ENCODE results near the gene TMEM192. TPM values are rescaled to one million over a fixed set of nuclear protein-coding genes. Genes with fewer than 3 reads are reported as not detected.
"Not testable (repeated sequence)": the region's sequence is repeated elsewhere in the genome, so short reads cannot be mapped to it uniquely, and the experiment has no call there.

TMEM192 gene
- total RNA-seq, 2 experiments from 2014 or later = 6.4 to 7.3 TPM

DNA sequence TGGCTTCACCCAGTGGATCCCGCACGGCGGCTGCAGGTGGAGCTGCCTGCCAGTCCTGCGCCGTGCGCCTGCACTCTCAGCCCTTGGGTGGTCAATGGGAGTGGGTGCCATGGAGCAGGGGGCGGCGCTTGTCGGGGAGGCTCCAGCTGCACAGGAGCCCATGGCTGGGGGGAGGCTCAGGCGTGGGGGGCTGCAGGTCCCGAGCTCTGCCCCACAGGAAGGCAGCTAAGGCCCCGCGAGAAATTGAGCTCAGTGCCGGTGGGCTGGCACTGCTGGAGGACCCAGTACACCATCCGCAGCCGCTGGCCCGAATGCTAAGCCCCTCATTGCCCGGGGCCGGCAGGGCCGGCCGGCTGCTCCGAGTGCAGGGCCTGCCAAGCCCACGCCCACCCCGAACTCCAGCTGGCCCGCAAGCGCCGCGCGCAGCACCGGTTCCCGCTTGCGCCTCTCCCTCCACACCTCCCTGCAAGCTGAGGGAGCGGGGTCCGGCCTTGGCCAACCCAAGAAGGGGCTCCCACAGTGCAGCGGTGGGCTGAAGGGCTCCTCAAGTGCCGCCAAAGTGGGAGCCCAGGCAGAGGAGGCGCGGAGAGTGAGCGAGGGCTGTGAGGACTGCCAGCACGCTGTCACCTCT lies 13.3 kb upstream of the TMEM192 start:
- peaks cover 25% of the 10 kb centered on the region for H3K27me3 Mint-ChIP-seq
- CTCF ChIA-PET = interaction anchor here (1.8 kb wide), 1 partner anchor 229 kb away, joined by 3 read pairs; no protein-coding TSS in a partner anchor
- DNase-seq; H3K4me3 Mint-ChIP-seq; H3K4me1 Mint-ChIP-seq; ATAC-seq; H3K36me3 Mint-ChIP-seq; H3K9me3 Mint-ChIP-seq (ENCODE audit: low read depth); H3K27ac Mint-ChIP-seq: not testable (repeated sequence)

GRCh38 chr4:165124488-165124887 lies 11.8 kb upstream of the TMEM192 start:
- ATAC-seq (no peak), DNase-seq (no peak)
- peaks cover 14% of the 10 kb centered on the region for H3K27me3 Mint-ChIP-seq
- no peaks in the 10 kb centered on the region for H3K9me3 Mint-ChIP-seq (ENCODE audit: low read depth)
- H3K36me3 Mint-ChIP-seq = no peaks in the 10 kb centered on the region
- H3K4me3 Mint-ChIP-seq = no peak overlapping the region
- CTCF ChIA-PET = interaction anchor here (3.1 kb wide), 1 partner anchor 11 kb away, joined by 10 read pairs; the partner anchor contains the start of gene TMEM192
- no peaks in the 10 kb centered on the region for H3K4me1 Mint-ChIP-seq
- no peak overlapping the region for H3K27ac Mint-ChIP-seq

DNA sequence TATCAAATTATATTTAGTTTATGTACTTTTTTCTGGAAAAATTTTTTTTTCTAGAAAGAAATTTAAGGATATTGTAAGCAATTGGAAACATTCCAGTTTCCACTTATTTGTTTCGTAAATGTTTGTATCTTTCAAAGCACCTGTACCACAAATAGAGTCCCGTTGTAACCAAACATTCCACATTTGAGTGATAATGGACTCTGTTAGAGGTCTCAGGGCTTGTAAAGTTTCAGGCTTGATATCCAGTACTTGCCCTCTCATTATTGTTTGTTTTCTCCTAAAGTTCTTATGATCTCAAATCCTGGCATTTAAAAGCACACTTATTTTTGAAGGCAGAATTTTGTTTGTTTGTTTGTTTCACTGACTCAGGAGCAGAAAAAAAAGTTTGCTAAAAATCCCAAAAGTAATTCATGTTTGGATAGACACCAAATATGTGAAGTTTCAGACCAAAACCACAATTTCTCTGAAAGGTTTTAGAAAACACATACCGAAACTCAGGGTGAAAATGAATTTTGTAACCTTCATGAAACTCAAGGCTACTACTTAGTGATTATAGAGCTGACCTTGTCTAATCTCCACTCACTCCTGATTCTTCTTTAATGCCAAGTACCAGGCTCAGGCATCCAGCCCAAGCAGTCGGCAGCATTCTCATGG lies 5.7 kb upstream of the TMEM192 start:
- Mint-ChIP-seq H3K9me3 (ENCODE audit: low read depth) (no peaks in the 10 kb centered on the region), H3K4me1 (peaks cover 20% of the 10 kb centered on the region), H3K27me3 (peaks cover 26% of the 10 kb centered on the region), H3K4me3 (no peak overlapping the region), H3K36me3 (no peaks in the 10 kb centered on the region), H3K27ac (no peak overlapping the region)
- no peak for ATAC-seq
- CTCF ChIA-PET = interaction anchor here (3.2 kb wide), 1 partner anchor 12 kb away, joined by 12 read pairs; no protein-coding TSS in a partner anchor
- DNase-seq = no peak

DNA sequence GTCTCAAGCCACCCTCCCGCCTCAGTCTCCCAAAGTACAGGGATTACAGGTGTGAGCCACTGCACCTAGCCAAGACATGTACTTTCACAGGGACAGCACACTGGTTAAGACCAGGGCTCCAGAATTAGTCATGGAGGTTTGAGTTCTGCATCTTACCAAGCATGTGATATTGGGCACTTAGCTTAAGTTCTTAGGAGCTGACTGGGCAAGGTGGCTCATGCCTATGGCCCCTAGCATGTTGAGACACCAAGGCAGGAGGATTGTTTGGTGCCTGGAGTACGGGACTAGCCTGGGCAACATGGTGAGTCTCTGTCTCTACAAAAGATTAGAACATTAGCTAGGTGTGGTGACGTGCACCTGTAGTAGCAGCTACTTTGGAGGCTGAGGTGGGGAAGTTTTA lies 2.6 kb upstream of the TMEM192 start:
- CTCF ChIA-PET = interaction anchor here (0.7 to 1.4 kb wide), 5 partner anchors 9 to 215 kb away, joined by 3 to 5 read pairs (median 3); no protein-coding TSS in a partner anchor
- Mint-ChIP-seq H3K4me3 (no peak overlapping the region), H3K36me3 (no peaks in the 10 kb centered on the region), H3K27ac (no peak overlapping the region), H3K4me1 (peaks cover 34% of the 10 kb centered on the region), H3K9me3 (ENCODE audit: low read depth) (no peaks in the 10 kb centered on the region), H3K27me3 (peaks cover 22% of the 10 kb centered on the region)
- no peak for DNase-seq
- ATAC-seq = no peak

- H3K9me3 Mint-ChIP-seq (ENCODE audit: low read depth) = no peaks in the 10 kb centered on the region
- H3K27me3 Mint-ChIP-seq = peaks cover 13% of the 10 kb centered on the region
- peak overlapping the region; percentile 90 for H3K27ac Mint-ChIP-seq
- CTCF ChIA-PET = interaction anchor here (1.0 to 3.1 kb wide), 5 partner anchors 15 to 219 kb away, joined by 3 to 17 read pairs (median 5); partner anchors contain the start of genes MSMO1 and TRIM61
- H3K4me1 Mint-ChIP-seq = peaks cover 24% of the 10 kb centered on the region
- ATAC-seq = no peak
- peaks cover 2% of the 10 kb centered on the region for H3K36me3 Mint-ChIP-seq
- H3K4me3 Mint-ChIP-seq = peak overlapping the region; percentile 94
- DNase-seq = no peak
Measured at GRCh38 chr4:165111906-165112367, 723 bp downstream of the TMEM192 start.

DNA sequence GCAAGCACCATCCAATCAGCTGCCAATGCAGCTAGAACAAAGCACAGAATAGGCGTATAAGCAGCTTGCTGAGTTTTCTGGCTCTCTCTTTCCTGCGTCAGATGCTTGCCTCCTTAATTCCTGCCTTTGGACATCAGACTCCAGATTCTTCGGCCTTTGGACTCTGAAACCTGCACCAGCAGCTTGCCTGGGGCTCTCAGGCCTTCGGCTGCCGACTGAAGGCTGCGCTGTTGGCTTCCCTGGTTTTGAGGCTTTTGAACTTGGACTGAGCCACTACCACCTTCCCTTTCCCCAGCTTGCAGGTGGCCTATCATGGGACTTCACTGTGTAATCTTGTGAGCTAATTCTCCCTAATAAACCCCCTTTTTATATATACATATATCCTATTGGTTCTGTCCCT lies 6.1 kb downstream of the TMEM192 start:
- DNase-seq (no peak), ATAC-seq (no peak)
- H3K9me3 Mint-ChIP-seq (ENCODE audit: low read depth) = no peaks in the 10 kb centered on the region
- peaks cover 2% of the 10 kb centered on the region for H3K36me3 Mint-ChIP-seq
- CTCF ChIA-PET = interaction anchor here (1.5 kb wide), 2 partner anchors 9 to 10 kb away, joined by 3 to 5 read pairs; no protein-coding TSS in a partner anchor
- no peak overlapping the region for H3K4me3 Mint-ChIP-seq
- peaks cover 2% of the 10 kb centered on the region for H3K4me1 Mint-ChIP-seq
- H3K27me3 Mint-ChIP-seq = no peaks in the 10 kb centered on the region
- H3K27ac Mint-ChIP-seq = no peak overlapping the region

DNA sequence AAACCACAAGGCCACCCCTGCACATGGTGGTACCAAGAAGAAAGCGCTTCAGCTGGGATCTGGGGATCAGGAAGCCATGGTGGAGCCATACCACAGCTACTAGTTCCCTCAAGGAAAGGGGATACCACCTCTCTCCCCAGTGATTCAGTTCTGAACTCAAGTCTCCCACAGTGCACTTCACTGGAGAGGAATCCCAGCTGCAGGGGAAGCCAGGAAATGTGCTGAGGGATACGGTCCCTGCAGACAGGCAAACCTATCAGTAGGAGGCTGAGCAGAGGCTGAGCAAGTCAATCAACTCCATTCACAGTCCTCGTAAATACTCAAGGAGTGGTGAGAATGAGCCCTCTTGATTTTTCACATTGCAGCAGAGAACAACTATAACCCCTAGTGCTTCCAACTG lies 11.0 kb downstream of the TMEM192 start:
- no peaks in the 10 kb centered on the region for H3K9me3 Mint-ChIP-seq (ENCODE audit: low read depth)
- H3K4me1 Mint-ChIP-seq = no peaks in the 10 kb centered on the region
- H3K4me3 Mint-ChIP-seq = no peak overlapping the region
- ATAC-seq = no peak
- no peak for DNase-seq
- no peaks in the 10 kb centered on the region for H3K27me3 Mint-ChIP-seq
- peaks cover 5% of the 10 kb centered on the region for H3K36me3 Mint-ChIP-seq
- H3K27ac Mint-ChIP-seq = no peak overlapping the region
- CTCF ChIA-PET = interaction anchor here (0.7 kb wide), 1 partner anchor 328 kb away, joined by 3 read pairs; no protein-coding TSS in a partner anchor

DNA sequence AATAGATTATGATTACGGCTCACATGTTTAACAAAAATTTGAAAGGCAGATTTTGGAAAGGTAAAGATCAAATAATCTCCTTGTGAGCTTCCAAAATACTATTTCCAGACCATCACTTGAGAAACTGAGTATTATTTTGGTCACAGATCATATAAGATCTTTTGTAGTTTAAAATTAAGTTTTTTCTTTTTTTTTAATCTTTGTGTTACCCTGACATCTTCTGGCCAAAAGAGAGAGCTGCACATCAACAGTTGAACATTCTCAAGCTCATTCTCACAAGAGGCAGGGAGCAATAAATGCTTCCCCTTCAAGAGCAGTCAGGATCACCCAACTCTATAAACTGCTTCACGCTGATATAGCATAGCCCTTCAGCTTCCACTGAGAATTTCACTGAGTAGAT lies 15.9 kb downstream of the TMEM192 start:
- Mint-ChIP-seq H3K9me3 (ENCODE audit: low read depth) (no peaks in the 10 kb centered on the region), H3K4me1 (no peaks in the 10 kb centered on the region), H3K36me3 (peaks cover 5% of the 10 kb centered on the region), H3K27me3 (no peaks in the 10 kb centered on the region), H3K27ac (no peak overlapping the region), H3K4me3 (no peak overlapping the region)
- ATAC-seq (no peak), DNase-seq (no peak)
- CTCF ChIA-PET = interaction anchor here (0.6 to 3.0 kb wide), 12 partner anchors 9 to 366 kb away, joined by 3 to 17 read pairs (median 4); partner anchors contain the start of genes SMIM31 and TMEM192

- ATAC-seq = no peak
- Mint-ChIP-seq H3K27me3 (no peaks in the 10 kb centered on the region), H3K9me3 (ENCODE audit: low read depth) (no peaks in the 10 kb centered on the region), H3K27ac (no peak overlapping the region), H3K36me3 (peaks cover 2% of the 10 kb centered on the region), H3K4me1 (no peaks in the 10 kb centered on the region), H3K4me3 (no peak overlapping the region)
- CTCF ChIA-PET = interaction anchor here (2.8 kb wide), 1 partner anchor 327 kb away, joined by 17 read pairs; no protein-coding TSS in a partner anchor
- no peak for DNase-seq
Measured at GRCh38 chr4:165095291-165095690, 17.4 kb downstream of the TMEM192 start.

DNA sequence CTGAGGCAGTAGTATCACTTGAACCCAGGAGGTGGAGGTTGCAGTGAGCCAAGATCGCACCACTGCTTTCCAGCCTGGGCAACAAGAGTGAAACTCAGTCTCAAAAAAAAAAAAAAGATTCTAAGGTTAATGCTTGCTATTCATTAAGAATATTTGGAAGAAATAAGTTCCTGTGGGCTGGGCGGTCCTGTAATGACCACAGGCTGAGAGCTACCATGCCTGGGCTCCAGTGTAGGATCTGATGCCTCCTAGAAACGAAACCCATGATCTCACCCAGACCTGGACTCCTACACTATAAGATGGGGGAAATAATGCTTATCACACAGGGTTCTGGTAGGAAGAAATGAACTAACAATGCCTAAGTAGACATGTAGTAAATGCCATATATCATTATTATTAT lies 17.8 kb downstream of the TMEM192 start:
- Mint-ChIP-seq H3K36me3 (peaks cover 2% of the 10 kb centered on the region), H3K9me3 (ENCODE audit: low read depth) (no peaks in the 10 kb centered on the region), H3K4me1 (no peaks in the 10 kb centered on the region), H3K27ac (no peak overlapping the region), H3K27me3 (no peaks in the 10 kb centered on the region), H3K4me3 (no peak overlapping the region)
- DNase-seq = no peak
- CTCF ChIA-PET = no interaction called here
- no peak for ATAC-seq

- CTCF ChIA-PET, H3K27ac Mint-ChIP-seq: not testable (repeated sequence)
Measured at GRCh38 chr4:165092187-165092586, 20.5 kb downstream of the TMEM192 start.

DNA sequence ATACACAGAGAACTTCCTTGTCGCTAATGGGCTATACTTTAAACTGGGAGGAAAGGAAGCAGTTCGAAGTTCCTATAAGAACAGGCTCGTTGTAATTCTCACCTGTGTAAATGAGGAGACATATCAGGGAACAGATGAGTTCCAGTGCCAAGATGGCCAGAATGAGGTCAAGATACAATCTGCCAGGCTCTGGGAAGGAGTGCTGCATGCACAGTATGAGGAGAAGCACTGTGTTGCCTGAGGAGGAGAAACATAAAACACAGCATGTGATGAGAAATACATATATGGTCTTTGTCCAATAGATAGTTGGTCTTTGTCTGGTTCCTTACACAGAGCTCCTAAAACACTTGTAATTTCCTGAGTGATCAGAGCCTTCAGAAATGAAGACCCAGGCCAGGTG lies 24.3 kb downstream of the TMEM192 start:
- H3K9me3 Mint-ChIP-seq (ENCODE audit: low read depth) = no peaks in the 10 kb centered on the region
- no peak overlapping the region for H3K4me3 Mint-ChIP-seq
- CTCF ChIA-PET = interaction anchor here (0.7 to 1.5 kb wide), 2 partner anchors 8 to 43 kb away, joined by 3 read pairs; no protein-coding TSS in a partner anchor
- H3K27me3 Mint-ChIP-seq = no peaks in the 10 kb centered on the region
- H3K36me3 Mint-ChIP-seq = peaks cover 10% of the 10 kb centered on the region
- DNase-seq (no peak), ATAC-seq (no peak)
- no peaks in the 10 kb centered on the region for H3K4me1 Mint-ChIP-seq
- no peak overlapping the region for H3K27ac Mint-ChIP-seq

More at GRCh38 chr4:165092187-165092586, 20.5 kb downstream of the TMEM192 start:
- H3K36me3 Mint-ChIP-seq; H3K4me3 Mint-ChIP-seq; H3K27me3 Mint-ChIP-seq; DNase-seq; H3K9me3 Mint-ChIP-seq (ENCODE audit: low read depth); H3K4me1 Mint-ChIP-seq; ATAC-seq: not testable (repeated sequence)

GRCh38 chr4:165085946-165086345 lies 26.7 kb downstream of the TMEM192 start:
- Mint-ChIP-seq H3K4me3 (no peak overlapping the region), H3K9me3 (ENCODE audit: low read depth) (no peaks in the 10 kb centered on the region), H3K36me3 (peaks cover 10% of the 10 kb centered on the region), H3K4me1 (no peaks in the 10 kb centered on the region), H3K27ac (no peak overlapping the region), H3K27me3 (no peaks in the 10 kb centered on the region)
- DNase-seq (no peak), ATAC-seq (no peak)
- CTCF ChIA-PET = interaction anchor here (1.3 kb wide), 1 partner anchor 11 kb away, joined by 3 read pairs; no protein-coding TSS in a partner anchor
